OCI-LY3 (cell line): ENCODE results near the gene RPS6KB2.

Source experiments
- H2AFZ ChIP-seq: fragments of 200-600, 300-600 bp; shearing (Covaris generic); 2 replicates; pipeline ENCODE4 v1.6.0; 2014; ENCODE audit warnings: antibody characterized with exemption, low read depth, low read length
- H3K27ac ChIP-seq: fragments of 200-600, 300-600 bp; sonication (generic); 2 replicates; pipeline ENCODE4 v1.5.1; 2014; ENCODE audit warnings: mild to moderate bottlenecking, low read length, moderate library complexity, mixed read lengths
- H3K27me3 ChIP-seq: fragments of 200-600, 300-600 bp; sonication (generic); 2 replicates; pipeline ENCODE4 v1.6.1; 2014; ENCODE audit warnings: low read depth, low read length, mixed read lengths
- H3K36me3 ChIP-seq: fragments of 200-600, 300-600 bp; sonication (generic); replicated peaks from 2 replicates; pipeline ENCODE3; 2014; ENCODE audit warnings: low read depth, low read length, mixed read lengths
- H3K4me1 ChIP-seq: fragments of 300-600, 200-600 bp; sonication (generic); 2 replicates; pipeline ENCODE4 v1.6.1; 2014; ENCODE audit warnings: low read length, mixed read lengths
- H3K4me2 ChIP-seq: fragments of 200-600, 300-600 bp; sonication (generic); 2 replicates; pipeline ENCODE4 v1.6.1; 2014; ENCODE audit warnings: low read length, mixed read lengths
- H3K4me3 ChIP-seq: fragments of 300-600, 200-600 bp; sonication (generic); 2 replicates; pipeline ENCODE4 v1.5.1; 2014; ENCODE audit warnings: antibody characterized with exemption, mild to moderate bottlenecking, low read length, moderate library complexity
- H3K79me2 ChIP-seq: fragments of 300-600, 200-600 bp; shearing (Covaris generic); 2 replicates; pipeline ENCODE4 v1.6.1; 2014; ENCODE audit warnings: mild to moderate bottlenecking, low read length, mixed read lengths
- H3K9ac ChIP-seq: fragments of 300-600, 200-600 bp; shearing (Covaris generic); 2 replicates; pipeline ENCODE4 v1.6.0; 2014; ENCODE audit warnings: mild to moderate bottlenecking, low read length, moderate library complexity
- H3K9me3 ChIP-seq: fragments of 200-600, 300-600 bp; shearing (Covaris generic); 2 replicates; pipeline ENCODE4 v1.6.1; 2014; ENCODE audit warnings: low read length, mixed read lengths; ENCODE audit not compliant: insufficient read depth
- H4K20me1 ChIP-seq: fragments of 200-600, 300-600 bp; sonication (generic); 2 replicates; pipeline ENCODE4 v1.6.1; 2016; ENCODE audit warnings: low read length, mixed read lengths; ENCODE audit not compliant: insufficient read depth
- EZH2phosphoT487 ChIP-seq: fragments of 200-600 bp; shearing (Covaris generic); IDR thresholded peaks from 2 replicates; pipeline ENCODE4 v1.6.1; 2018; ENCODE audit warnings: antibody characterized with exemption, mixed run types, low read depth
- TF ChIP-seq, protein P1 (sequence below): fragments of 200-600, 300-600 bp; sonication (generic); IDR thresholded peaks from 2 replicates; pipeline ENCODE4 v1.5.1; 2014; ENCODE audit warnings: antibody characterized with exemption, low read length, low read depth

The RPS6KB2 gene

DNA sequence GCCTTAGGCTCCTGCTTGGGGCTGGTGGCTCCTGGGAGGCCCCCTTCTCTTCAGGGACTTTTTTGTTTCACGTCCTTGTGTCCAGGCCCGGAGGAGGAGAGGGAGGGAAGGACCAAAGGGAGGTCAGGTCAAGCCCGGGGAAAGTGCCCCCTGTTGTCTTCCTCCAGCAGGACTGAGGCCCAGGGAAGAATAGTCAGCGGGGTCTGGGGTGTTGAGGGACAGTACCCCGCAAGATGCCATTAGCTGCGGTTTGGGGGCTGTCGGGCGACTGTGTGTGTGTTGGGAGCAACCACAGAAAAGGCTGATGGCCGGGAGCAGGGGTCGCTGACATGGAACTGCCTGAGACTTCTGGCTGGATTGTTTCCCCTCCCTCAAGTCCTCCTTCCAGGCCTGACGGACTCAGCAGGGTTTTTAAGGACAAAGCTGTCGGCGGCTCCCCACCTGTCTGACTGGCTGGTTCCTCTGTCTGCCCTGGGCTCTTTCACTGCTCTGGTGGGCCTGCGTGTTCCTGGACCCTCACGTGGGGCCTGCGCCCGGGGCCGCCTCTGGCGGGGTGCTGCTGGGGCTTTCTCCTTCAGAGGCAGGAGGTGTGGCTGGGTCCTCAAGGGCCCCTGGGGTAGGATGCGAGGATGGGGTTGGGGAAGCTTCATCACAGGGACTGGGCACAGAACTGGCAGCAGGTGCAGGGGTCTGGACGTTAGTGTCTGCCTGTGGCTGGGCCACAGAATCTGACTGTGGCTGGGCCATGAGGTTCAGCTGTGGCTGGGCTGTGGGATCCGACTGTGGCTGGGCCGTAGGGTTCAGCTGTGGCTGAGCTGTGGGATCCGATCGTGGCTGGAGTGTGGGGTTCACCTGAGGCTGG, 22.7 kb downstream of the RPS6KB2 start:
- Histone ChIP-seq H3K27me3 (0 out of 2 replicates have a peak, but pooled peaks cover 2% of the 10 kb centered on the region), H3K79me2 (no peaks in the 10 kb centered on the region), H3K9me3 (no peaks in the 10 kb centered on the region), H3K27ac (no peak overlapping the region), H3K4me2 (no peak overlapping the region), H2AFZ (no peak overlapping the region), H3K36me3 (no peaks in the 10 kb centered on the region), H3K4me3 (no peak overlapping the region), H4K20me1 (no peaks in the 10 kb centered on the region), H3K4me1 (peaks cover 18% of the 10 kb centered on the region), H3K9ac (no peak overlapping the region)
- TF ChIP-seq, protein P1, sequence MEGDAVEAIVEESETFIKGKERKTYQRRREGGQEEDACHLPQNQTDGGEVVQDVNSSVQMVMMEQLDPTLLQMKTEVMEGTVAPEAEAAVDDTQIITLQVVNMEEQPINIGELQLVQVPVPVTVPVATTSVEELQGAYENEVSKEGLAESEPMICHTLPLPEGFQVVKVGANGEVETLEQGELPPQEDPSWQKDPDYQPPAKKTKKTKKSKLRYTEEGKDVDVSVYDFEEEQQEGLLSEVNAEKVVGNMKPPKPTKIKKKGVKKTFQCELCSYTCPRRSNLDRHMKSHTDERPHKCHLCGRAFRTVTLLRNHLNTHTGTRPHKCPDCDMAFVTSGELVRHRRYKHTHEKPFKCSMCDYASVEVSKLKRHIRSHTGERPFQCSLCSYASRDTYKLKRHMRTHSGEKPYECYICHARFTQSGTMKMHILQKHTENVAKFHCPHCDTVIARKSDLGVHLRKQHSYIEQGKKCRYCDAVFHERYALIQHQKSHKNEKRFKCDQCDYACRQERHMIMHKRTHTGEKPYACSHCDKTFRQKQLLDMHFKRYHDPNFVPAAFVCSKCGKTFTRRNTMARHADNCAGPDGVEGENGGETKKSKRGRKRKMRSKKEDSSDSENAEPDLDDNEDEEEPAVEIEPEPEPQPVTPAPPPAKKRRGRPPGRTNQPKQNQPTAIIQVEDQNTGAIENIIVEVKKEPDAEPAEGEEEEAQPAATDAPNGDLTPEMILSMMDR = no peak
- no peak for TF ChIP-seq EZH2phosphoT487

DNA sequence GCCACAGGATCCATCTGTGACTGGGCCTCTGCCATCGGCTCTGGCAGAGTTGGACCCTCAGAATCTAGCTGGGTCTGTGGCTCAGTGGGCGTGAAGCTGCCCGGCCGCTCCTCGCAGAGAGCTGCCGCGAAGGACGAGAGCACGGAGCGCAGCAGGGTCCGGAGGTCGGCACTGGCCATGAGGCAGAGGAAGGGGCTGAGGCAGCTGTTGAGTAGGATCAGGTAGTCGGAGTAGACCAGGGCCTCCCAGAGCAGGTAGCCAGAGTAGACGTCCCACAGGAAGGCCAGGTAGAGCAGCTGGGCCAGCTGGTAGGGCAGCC, 23.3 kb downstream of the RPS6KB2 start:
- H4K20me1 ChIP-seq = no peaks in the 10 kb centered on the region
- 0 out of 2 replicates have a peak, but pooled peaks cover 2% of the 10 kb centered on the region for H3K27me3 ChIP-seq
- no peaks in the 10 kb centered on the region for H3K79me2 ChIP-seq
- H3K4me2 ChIP-seq = no peak overlapping the region
- no peak overlapping the region for H2AFZ ChIP-seq
- H3K36me3 ChIP-seq = no peaks in the 10 kb centered on the region
- no peaks in the 10 kb centered on the region for H3K9me3 ChIP-seq
- H3K9ac ChIP-seq = no peak overlapping the region
- peaks cover 12% of the 10 kb centered on the region for H3K4me1 ChIP-seq
- TF ChIP-seq, protein P1 = no peak
- no peak for TF ChIP-seq EZH2phosphoT487
- H3K27ac ChIP-seq = no peak overlapping the region
- no peak overlapping the region for H3K4me3 ChIP-seq

DNA sequence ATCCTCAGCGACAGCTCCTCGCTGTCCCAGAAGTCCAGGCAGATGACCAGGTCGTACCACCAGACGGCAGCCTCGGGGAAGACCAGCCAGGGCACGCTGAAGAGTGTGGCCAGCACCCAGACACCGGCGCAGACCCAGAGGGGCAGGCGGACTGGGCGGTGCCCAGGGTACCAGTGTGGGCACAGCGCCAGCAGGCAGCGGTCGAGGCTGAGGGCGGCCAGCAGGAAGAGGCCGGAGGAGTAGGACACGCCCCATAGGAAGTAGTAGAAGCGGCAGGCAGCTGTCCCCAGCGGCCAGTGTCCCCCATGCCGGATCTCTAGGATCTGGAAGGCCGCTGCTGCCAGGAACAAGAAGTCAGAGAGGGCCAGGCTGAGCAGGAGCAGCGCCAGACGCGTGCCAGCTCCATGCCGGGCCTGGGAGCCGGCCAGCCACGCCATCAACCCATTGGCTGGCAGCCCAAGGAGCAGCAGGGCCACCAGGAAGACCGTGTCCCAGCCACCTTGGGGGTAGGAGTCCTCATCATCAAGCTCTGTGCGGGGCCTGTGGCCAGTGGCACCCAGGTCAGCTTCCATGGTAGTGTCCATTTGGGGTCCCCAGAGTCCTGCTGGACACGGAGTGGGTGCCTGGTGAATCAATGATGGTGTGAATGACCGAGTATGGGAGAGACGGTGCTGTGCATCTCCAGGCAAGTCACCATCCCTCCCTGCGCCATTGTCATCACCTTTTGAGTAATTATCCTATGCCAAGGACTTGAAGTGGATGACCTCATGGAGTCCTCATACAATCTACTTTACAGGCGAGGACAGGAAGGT, 24.1 kb downstream of the RPS6KB2 start, which contains the start of gene GPR152:
GPR152 (minus strand) TSS at position 589 of the 812 bp plus-strand sequence; CDS start at position 584, 5 bp downstream.
- no peak within 1 kb of the TSS for H3K27ac ChIP-seq
- no peaks in the 10 kb centered on the region for H3K79me2 ChIP-seq
- no peak within 1 kb of the TSS for H3K9ac ChIP-seq
- H3K9me3 ChIP-seq = no peaks in the 10 kb centered on the region
- peaks cover 4% of the 10 kb centered on the region for H3K4me1 ChIP-seq
- no peak within 1 kb of the TSS for H2AFZ ChIP-seq
- H3K27me3 ChIP-seq = 0 out of 2 replicates have a peak, but pooled peaks cover 2% of the 10 kb centered on the region
- no peak within 1 kb of the TSS for H3K4me3 ChIP-seq
- no peaks in the 10 kb centered on the region for H4K20me1 ChIP-seq
- no peaks in the 10 kb centered on the region for H3K36me3 ChIP-seq
- H3K4me2 ChIP-seq = no peak within 1 kb of the TSS
- no peak for TF ChIP-seq EZH2phosphoT487
- TF ChIP-seq, protein P1 = no peak
